Uterus (tissue), 4 donors: ENCODE measurements around the gene CDC7. TPM values are rescaled to one million over a fixed set of nuclear protein-coding genes. Genes with fewer than 3 reads are reported as not detected.

ENCODE experiments used
- DNase-seq, 2 donors: peaks; one replicate each; pipeline ENCODE4 v3.0.0-alpha.2; 2019 to 2020
- H3K27ac ChIP-seq, 2 donors: fragments of 200-600 bp; sonication (generic); 1 replicate in 1 of 2; 2 replicates in 1 of 2; pipeline ENCODE4 v1.5.1; 2016 to 2018
- H3K27me3 ChIP-seq, 2 donors: fragments of 200-600 bp; sonication (generic); one replicate each; pipeline ENCODE4 v1.5.1; 2018 to 2019; ENCODE audit warnings: control low read depth in 1 of 2
- H3K36me3 ChIP-seq, 2 donors: fragments of 200-600 bp; sonication (generic); one replicate each; pipeline ENCODE4 v1.5.1; 2019; ENCODE audit warnings: control low read depth in 1 of 2
- H3K4me1 ChIP-seq, 2 donors: fragments of 200-600 bp; sonication (generic); one replicate each; pipeline ENCODE4 v1.5.1; 2018 to 2019; ENCODE audit warnings: control low read depth in 1 of 2
- H3K4me3 ChIP-seq, 2 donors: fragments of 200-600 bp; sonication (generic); 1 replicate in 1 of 2; 2 replicates in 1 of 2; pipeline ENCODE4 v1.5.1; 2018 to 2019; ENCODE audit warnings: mild to moderate bottlenecking in 1 of 2
- H3K9me3 ChIP-seq, 2 donors: fragments of 200-600 bp; sonication (generic); one replicate each; pipeline ENCODE4 v1.5.1; 2019; ENCODE audit warnings: control low read depth in 1 of 2
- POLR2A ChIP-seq, 2 donors: fragments of 450-650 bp; IDR thresholded peaks; one replicate each; pipeline ENCODE4 v1.6.1; 2016; ENCODE audit warnings: antibody characterized with exemption in 2 of 2, mild to moderate bottlenecking in 1 of 2, moderate library complexity in 1 of 2
- intact Hi-C: fragments of 100-400 bp; cut with DNase I; formaldehyde crosslinking; loops from one replicate; pipeline ENCODE4 v1.15.1; 2023; ENCODE audit warnings: low total_unique reads
- total RNA-seq, 4 donors: library from RNA; depleted of rRNA in 3 of 4; stranded (reverse); fragments of >200 nt in 3 of 4; gene quantifications; one replicate each; pipeline versions ENCODE4 v1.1.0 to v1.2.4, GENCODE V29; 2014 to 2023
- TF ChIP-seq, protein P1 (sequence below), 4 experiments: fragments of 200-600 bp in 2 of 4; fragments of 450-650 bp in 2 of 4; sonication (generic) in 2 of 4; IDR thresholded peaks; one replicate each; pipeline ENCODE4 v1.5.1; 2016 to 2019; ENCODE audit warnings: antibody characterized with exemption in 4 of 4, mild to moderate bottlenecking in 2 of 4, moderate library complexity in 1 of 4
- donor health status: DM: yes; HTN: yes; CAD: no.

Gene CDC7
- total RNA-seq, 4 donors from 2014 or later, result 0.59 to 33.5 (median 2.7) TPM

DNA sequence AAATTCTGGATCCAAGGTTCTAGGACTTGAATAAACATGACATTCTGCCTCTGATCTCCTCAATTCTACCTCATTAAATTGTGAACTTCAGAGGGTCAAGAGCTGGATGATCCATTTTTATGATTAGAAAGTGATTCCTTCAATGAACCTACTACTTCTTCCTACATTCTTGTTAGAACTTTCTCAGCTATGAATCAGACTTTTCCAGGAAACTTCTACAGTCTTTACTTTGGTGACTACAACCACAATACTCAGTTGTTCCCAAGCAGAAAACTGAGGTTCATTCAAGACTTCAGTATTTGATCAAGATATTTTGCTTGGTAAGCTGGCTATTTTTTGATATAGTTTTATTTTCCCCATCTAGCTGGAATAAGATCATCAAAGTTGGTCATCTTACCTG is 51.4 kb downstream of the CDC7 start:
- Histone ChIP-seq H3K27ac (no peak overlapping the region), H3K27me3 (no peaks in the 10 kb centered on the region), H3K36me3 (no peaks in the 10 kb centered on the region), H3K4me1 (no peaks in the 10 kb centered on the region), H3K4me3 (no peak overlapping the region), H3K9me3 (no peaks in the 10 kb centered on the region)
- no peak for DNase-seq
- TF ChIP-seq, protein P1, sequence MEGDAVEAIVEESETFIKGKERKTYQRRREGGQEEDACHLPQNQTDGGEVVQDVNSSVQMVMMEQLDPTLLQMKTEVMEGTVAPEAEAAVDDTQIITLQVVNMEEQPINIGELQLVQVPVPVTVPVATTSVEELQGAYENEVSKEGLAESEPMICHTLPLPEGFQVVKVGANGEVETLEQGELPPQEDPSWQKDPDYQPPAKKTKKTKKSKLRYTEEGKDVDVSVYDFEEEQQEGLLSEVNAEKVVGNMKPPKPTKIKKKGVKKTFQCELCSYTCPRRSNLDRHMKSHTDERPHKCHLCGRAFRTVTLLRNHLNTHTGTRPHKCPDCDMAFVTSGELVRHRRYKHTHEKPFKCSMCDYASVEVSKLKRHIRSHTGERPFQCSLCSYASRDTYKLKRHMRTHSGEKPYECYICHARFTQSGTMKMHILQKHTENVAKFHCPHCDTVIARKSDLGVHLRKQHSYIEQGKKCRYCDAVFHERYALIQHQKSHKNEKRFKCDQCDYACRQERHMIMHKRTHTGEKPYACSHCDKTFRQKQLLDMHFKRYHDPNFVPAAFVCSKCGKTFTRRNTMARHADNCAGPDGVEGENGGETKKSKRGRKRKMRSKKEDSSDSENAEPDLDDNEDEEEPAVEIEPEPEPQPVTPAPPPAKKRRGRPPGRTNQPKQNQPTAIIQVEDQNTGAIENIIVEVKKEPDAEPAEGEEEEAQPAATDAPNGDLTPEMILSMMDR (IDR thresholded peaks at IDR 0.05), result no peak
- TF ChIP-seq POLR2A (IDR thresholded peaks at IDR 0.05), result no peak
- intact Hi-C loops, result no loop called here

DNA sequence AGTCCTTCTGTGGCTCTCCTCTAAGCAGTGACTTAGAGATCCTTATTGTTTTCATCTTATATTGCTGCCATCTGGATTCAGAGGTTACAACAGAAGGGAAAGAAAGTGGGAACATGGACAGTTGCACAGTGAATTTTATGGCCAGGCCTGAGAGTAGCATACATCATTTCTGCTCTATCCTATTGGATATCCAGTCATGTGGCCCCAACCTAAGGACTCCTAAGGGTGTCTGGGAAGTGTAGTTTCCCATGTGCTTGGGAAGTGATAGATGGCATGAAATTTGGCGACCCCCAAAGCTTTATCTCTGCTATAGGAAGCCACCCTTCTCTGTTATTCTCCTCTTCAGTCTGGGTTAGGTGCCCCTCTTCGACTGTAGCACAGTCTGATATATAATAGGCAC is 51.9 kb downstream of the CDC7 start:
- Histone ChIP-seq H3K9me3 (no peaks in the 10 kb centered on the region), H3K4me1 (no peaks in the 10 kb centered on the region), H3K4me3 (no peak overlapping the region), H3K36me3 (no peaks in the 10 kb centered on the region), H3K27ac (peak overlapping the region in 1 of 2 donors; percentile 37), H3K27me3 (no peaks in the 10 kb centered on the region)
- TF ChIP-seq POLR2A (IDR thresholded peaks at IDR 0.05), result no peak
- TF ChIP-seq, protein P1 (IDR thresholded peaks at IDR 0.05), result no peak
- no peak for DNase-seq
- intact Hi-C loops, result no loop called here

DNA sequence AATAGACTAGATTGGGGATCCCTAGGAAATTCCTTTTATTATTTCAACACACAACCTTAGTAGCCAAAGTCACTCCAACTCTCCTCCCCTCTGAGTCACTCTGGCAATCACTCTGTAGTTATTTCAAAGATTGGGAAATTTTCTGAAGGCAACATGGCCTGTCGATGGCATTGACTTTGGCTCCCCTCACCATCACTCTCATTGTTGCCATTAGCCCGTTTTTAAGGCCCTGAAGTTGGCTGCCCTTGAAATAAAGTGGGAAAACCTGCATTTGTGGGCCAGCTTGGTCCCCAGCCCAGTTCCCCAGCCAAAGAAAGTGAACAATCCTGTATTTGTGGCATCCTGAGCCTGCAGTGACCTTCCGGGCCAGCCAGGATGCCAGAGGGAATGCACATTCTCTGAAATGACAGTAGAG is 52.5 kb downstream of the CDC7 start:
- no peak for TF ChIP-seq POLR2A (IDR thresholded peaks at IDR 0.05)
- TF ChIP-seq, protein P1 (IDR thresholded peaks at IDR 0.05), result no peak
- Histone ChIP-seq H3K9me3 (no peaks in the 10 kb centered on the region), H3K4me3 (no peak overlapping the region), H3K4me1 (no peaks in the 10 kb centered on the region), H3K36me3 (no peaks in the 10 kb centered on the region), H3K27me3 (no peaks in the 10 kb centered on the region), H3K27ac (peak overlapping the region in 1 of 2 donors; percentile 37)
- intact Hi-C loops, result no loop called here
- peak in 1 of 2 donors; percentile 43 for DNase-seq

DNA sequence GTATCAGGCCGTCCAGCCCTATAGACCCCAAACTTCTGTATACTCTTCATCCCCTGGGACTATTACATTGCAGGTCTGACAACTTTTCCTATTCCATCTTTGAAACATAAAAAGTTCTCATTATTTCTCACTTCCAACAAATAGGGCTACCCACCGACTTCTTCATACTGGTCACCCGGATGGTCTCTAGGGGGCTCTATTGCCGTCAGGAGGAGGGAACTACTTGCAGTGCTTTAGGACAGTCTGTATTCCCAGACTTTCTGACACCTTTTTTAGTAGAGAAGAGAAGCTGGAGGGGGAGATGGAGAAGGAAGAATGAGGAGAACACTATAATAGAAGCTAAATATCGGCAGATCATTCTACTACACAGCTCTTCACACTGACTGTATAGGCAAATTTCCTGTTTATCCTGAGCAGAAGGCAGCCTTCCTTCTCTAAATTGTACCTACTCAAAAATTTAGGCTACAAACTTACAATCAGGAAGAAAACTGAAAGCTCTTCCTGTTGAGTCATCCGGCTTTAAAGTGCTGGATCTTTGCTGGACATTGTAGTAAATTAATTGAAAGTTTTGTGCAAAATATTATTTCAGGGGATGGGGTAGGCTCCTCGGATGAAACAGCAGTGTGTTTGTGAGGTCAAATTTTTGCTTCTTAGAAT is 54.6 kb downstream of the CDC7 start:
- no peak for DNase-seq
- intact Hi-C loops, result no loop called here
- H3K4me3 ChIP-seq, result no peak overlapping the region
- peak overlapping the region; percentile 64 to 67 for H3K27ac ChIP-seq
- no peaks in the 10 kb centered on the region for H3K4me1 ChIP-seq
- H3K27me3 ChIP-seq, result no peaks in the 10 kb centered on the region
- no peaks in the 10 kb centered on the region for H3K9me3 ChIP-seq
- TF ChIP-seq, protein P1 (IDR thresholded peaks at IDR 0.05), result peak in 3 of 4 experiments; percentile 32 to 56 (median 34)
- TF ChIP-seq POLR2A (IDR thresholded peaks at IDR 0.05), result no peak
- H3K36me3 ChIP-seq, result no peaks in the 10 kb centered on the region

DNA sequence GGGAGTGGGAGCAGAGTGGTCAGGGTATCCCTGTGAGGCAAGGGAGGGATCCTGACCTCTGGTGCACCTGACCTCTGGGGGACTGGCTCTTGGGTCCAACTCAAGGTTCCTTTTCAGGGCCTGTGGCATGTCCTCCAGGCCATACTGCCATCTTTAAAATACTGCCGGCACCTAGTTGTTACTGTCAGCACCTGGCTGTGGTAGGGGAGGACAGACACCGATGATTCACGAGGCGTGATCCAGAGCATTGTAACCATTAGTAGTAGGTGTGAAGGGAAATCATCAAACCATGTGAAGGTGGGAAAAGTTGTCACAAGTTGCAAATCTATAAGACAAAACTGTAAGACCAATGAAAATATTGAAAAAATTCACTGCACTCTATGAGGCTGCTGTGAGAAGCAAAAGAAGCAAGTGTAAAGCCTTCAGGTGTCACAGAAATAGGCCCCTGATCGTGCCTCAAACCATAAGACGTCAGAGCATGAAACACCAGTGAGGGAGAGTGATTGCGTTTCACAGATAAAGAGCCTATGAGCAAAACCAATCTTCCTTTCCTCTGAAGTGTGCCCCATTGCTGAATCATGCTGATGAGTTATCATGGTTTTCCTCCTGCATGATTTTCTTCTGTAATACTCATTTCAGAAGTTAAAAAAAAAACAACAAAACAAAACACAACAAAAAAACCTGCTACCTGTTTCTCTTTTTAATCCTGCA is 55.3 kb downstream of the CDC7 start:
- no peaks in the 10 kb centered on the region for H3K27me3 ChIP-seq
- no peaks in the 10 kb centered on the region for H3K4me1 ChIP-seq
- no peak overlapping the region for H3K4me3 ChIP-seq
- H3K36me3 ChIP-seq, result no peaks in the 10 kb centered on the region
- H3K27ac ChIP-seq, result peak overlapping the region; percentile 64 to 67
- no peak for DNase-seq
- intact Hi-C loops, result no loop called here
- TF ChIP-seq, protein P1 (IDR thresholded peaks at IDR 0.05), result no peak
- no peak for TF ChIP-seq POLR2A (IDR thresholded peaks at IDR 0.05)
- H3K9me3 ChIP-seq, result no peaks in the 10 kb centered on the region
